Stromal cell of bone marrow (primary cell): ENCODE data around the gene NANP.
"Not testable (repeated sequence)": the region's sequence is repeated elsewhere in the genome, so short reads cannot be mapped to it uniquely, and the experiment has no call there.

Source experiments
- DNase-seq: peaks from one replicate; pipeline ENCODE4 v3.0.0-alpha.2; 2012; ENCODE audit warnings: low read depth

Gene NANP

GRCh38 chr20:25606094-25606695, 17.6 kb downstream of the NANP start:
- DNase-seq: no peak

GRCh38 chr20:25605148-25605547, 18.7 kb downstream of the NANP start:
- DNase-seq: no peak

DNA sequence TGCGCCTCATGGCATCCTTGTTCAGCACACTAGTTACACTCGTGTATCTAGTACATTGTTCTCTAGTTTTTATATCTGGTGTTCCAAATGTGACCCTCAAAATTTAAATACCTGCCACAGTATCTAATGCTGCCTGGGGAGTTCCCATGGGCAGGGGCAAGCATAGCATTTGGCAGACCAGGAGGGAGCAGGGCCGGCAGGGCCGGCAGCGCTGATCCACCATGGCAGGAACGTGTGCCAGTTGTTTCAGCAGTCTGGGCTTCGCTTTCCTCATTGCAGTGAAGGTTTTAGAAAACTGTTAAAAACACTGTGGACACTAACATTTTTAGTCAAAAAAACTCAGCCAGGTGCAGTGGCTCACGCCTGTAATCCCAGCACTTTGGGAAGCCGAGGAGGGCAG, 19.2 kb downstream of the NANP start:
- no peak for DNase-seq

- not testable (repeated sequence) for DNase-seq
Measured at GRCh38 chr20:25602914-25603309, 20.9 kb downstream of the NANP start.

- not testable (repeated sequence) for DNase-seq
Measured at GRCh38 chr20:25602191-25602913, 21.5 kb downstream of the NANP start.

- DNase-seq: no peak
Measured at GRCh38 chr20:25601659-25602058, 22.2 kb downstream of the NANP start.

DNA sequence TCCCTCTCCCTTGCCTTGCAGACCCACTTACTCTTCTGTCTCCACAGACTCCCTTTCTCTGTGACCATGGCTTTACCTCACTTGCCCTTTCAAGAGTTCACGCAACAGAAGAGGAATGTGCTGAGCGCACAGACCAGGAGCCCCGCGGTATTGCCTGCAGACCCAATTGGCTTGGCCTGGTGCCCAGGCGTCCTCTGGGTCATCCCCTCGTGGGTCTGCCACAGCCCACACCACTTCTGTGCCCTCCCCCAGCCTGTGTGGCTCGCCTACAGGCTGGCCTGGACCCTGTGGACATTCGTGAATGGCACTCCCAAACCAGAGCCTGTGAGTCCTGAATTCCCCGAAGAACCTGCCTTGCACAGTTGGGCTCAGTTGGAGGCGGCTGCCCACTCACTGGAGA, 23.2 kb downstream of the NANP start:
- DNase-seq: no peak

- no peak for DNase-seq
Measured at GRCh38 chr20:25592135-25592852, 31.5 kb downstream of the NANP start.

- not testable (repeated sequence) for DNase-seq
Measured at GRCh38 chr20:25590778-25591177, 33.0 kb downstream of the NANP start.

DNA sequence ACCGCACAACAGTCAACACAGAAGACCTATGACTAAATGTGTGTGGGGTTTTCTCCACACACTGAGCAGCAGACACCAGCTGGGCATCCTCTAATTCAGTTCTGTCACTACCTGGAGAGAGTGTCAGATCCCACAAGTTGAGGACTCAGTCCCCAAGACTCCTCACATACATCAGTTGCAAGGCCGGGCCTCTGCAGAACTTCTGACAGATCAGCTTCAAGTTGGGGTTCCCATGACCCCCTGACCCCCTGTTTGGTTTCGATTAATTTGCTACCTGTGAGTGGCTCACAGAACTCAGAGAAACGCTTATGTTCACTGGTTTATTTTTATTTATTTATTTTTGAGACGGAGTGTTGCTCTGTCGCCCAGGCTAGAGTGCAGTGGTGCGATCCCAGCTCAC, 35.3 kb downstream of the NANP start:
- DNase-seq: no peak

DNA sequence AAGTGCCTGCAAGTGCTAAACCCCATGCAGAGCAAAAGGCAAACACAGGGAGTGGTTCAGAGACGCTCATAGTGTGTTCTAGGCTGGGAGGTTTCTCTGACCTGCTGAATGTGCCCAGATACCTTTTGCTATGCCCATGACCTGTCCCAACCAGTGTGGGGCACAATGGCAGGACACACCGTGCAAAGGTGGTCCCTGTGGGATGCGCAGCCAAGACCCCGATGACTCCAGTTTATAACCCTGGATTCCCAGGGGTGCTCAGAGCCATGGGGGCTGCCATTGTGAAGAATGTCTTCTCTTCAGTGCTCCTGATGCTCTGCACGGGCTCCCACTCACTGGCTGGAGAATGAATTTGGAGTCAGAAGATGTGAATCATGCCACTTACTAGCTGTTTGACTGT, 36.3 kb downstream of the NANP start:
- DNase-seq: no peak

DNA sequence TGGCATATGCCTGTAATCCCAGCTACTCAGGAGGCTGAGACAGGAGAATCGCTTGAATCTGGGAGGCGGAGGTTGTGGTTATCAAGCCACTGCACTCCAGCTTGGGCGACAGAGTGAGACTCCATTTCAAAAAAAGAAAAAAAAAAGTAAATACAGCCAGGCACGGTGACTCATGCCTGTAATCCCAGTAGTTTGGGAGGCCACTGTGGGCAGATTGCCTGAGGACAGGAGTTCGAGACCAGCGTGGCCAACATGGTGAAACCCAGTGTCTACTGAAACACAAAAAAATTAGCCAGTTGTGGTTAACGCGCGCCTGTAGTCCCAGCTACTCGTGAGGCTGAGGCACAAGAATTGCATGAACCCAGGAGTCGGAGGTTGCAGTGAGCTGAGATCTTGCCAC, 36.9 kb downstream of the NANP start:
- DNase-seq: no peak

GRCh38 chr20:25584905-25585704, 38.7 kb downstream of the NANP start, which contains the start of gene NINL:
TSS of gene NINL (minus strand) at chr20:25585531. CDS start at chr20:25526587, 58,944 bp downstream.
- DNase-seq: no peak

- not testable (repeated sequence) for DNase-seq
Measured at GRCh38 chr20:25583607-25584006, 40.2 kb downstream of the NANP start.

- DNase-seq: no peak
Measured at GRCh38 chr20:25580711-25581110, 43.1 kb downstream of the NANP start.

- DNase-seq: no peak
Measured at GRCh38 chr20:25579081-25579770, 44.6 kb downstream of the NANP start.

- DNase-seq: no peak
Measured at GRCh38 chr20:25576783-25577530, 46.9 kb downstream of the NANP start.

- no peak for DNase-seq
Measured at GRCh38 chr20:25574411-25574810, 49.4 kb downstream of the NANP start.

- peak; percentile 49 for DNase-seq
Measured at GRCh38 chr20:25573288-25574251, 50.2 kb downstream of the NANP start.

GRCh38 chr20:25571817-25572216, 52.0 kb downstream of the NANP start:
- DNase-seq: no peak
